Parathyroid adenoma (tissue), 2 donors: Measurements from ENCODE around the gene ZDHHC8.

Source experiments
- H2AFZ ChIP-seq: fragments of 300-600 bp; sonication (generic); one replicate; pipeline ENCODE4 v1.7.0; 2017; ENCODE audit warnings: antibody characterized with exemption, mild to moderate bottlenecking
- H3K27ac ChIP-seq: fragments of 300-600 bp; sonication (generic); one replicate; pipeline ENCODE4 v1.7.0; 2017
- H3K27me3 ChIP-seq: fragments of 300-600 bp; sonication (generic); one replicate; pipeline ENCODE4 v1.7.0; 2017; ENCODE audit warnings: low read length; ENCODE audit not compliant: control insufficient read depth, insufficient read depth
- H3K36me3 ChIP-seq: fragments of 300-600 bp; sonication (generic); one replicate; pipeline ENCODE4 v1.7.0; 2017; ENCODE audit warnings: low read length; ENCODE audit not compliant: control insufficient read depth, insufficient read depth
- H3K4me1 ChIP-seq: fragments of 300-600 bp; sonication (generic); one replicate; pipeline ENCODE4 v1.7.0; 2017; ENCODE audit warnings: control low read depth
- H3K4me2 ChIP-seq: fragments of 300-600 bp; sonication (generic); one replicate; pipeline ENCODE4 v1.7.0; 2017; ENCODE audit warnings: low read length
- H3K4me3 ChIP-seq: fragments of 300-600 bp; sonication (generic); one replicate; pipeline ENCODE4 v1.7.0; 2017; ENCODE audit warnings: low read depth, low read length
- H3K79me2 ChIP-seq: fragments of 300-600 bp; sonication (generic); one replicate; pipeline ENCODE4 v1.7.0; 2017; ENCODE audit warnings: control low read depth
- H3K9ac ChIP-seq: fragments of 300-600 bp; sonication (generic); one replicate; pipeline ENCODE4 v1.7.0; 2017; ENCODE audit warnings: mild to moderate bottlenecking
- H3K9me3 ChIP-seq: fragments of 300-600 bp; sonication (generic); one replicate; pipeline ENCODE4 v1.7.0; 2017; ENCODE audit warnings: low read length; ENCODE audit not compliant: control insufficient read depth
- CTCF ChIP-seq: fragments of 300-600 bp; sonication (generic); IDR thresholded peaks from one replicate; pipeline ENCODE4 v1.7.0; 2017; ENCODE audit warnings: antibody characterized with exemption, mild to moderate bottlenecking
- donor health status: primary hyperparathyroidism.

Gene ZDHHC8

GRCh38 chr22:20110359-20110985, 21.1 kb upstream of the ZDHHC8 start:
- no peaks in the 10 kb centered on the region for H3K4me1 ChIP-seq
- H3K36me3 ChIP-seq = no peaks in the 10 kb centered on the region
- no peaks in the 10 kb centered on the region for H3K79me2 ChIP-seq
- H3K4me3 ChIP-seq = no peak overlapping the region
- H3K27me3 ChIP-seq = no peaks in the 10 kb centered on the region
- no peak overlapping the region for H2AFZ ChIP-seq
- H3K9ac ChIP-seq = no peak overlapping the region
- TF ChIP-seq CTCF = no peak
- no peak overlapping the region for H3K4me2 ChIP-seq
- H3K9me3 ChIP-seq = no peaks in the 10 kb centered on the region
- H3K27ac ChIP-seq = no peak overlapping the region

DNA sequence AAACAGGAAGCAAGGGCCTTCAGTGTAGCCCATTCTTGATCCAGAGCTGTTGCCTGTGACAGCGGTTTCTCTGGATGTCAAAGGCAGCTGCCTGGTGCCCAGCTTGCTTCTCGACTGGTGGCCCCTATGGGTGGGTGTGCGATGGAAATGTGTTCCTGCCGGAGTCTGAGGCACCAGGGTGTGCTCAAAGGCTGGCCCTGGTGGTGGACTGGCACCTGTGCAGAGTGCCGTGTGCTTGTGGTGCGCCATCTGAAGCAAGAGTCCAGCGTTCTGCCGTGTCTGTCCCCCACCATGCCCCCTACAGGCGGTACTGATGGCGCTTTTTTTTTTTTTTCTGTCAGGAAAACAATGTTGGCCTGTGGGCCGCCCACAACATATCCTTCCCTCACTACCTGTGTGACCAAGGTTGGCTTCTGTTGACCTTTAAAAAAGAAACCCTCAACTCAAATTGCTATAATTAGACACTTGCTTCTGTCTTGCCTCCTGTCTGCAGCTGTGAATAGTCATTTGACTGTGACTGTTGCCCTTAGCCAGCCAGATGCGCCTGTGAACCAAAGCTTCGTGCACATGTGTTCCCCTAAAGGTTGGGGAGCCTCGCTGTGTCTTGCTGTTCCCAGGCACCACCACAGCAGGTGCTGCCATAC, 20.4 kb upstream of the ZDHHC8 start:
- H3K9ac ChIP-seq = no peak overlapping the region
- no peaks in the 10 kb centered on the region for H3K9me3 ChIP-seq
- no peak overlapping the region for H3K4me3 ChIP-seq
- no peaks in the 10 kb centered on the region for H3K79me2 ChIP-seq
- TF ChIP-seq CTCF = no peak
- no peak overlapping the region for H3K27ac ChIP-seq
- no peaks in the 10 kb centered on the region for H3K36me3 ChIP-seq
- H3K4me1 ChIP-seq = no peaks in the 10 kb centered on the region
- H3K27me3 ChIP-seq = no peaks in the 10 kb centered on the region
- H3K4me2 ChIP-seq = no peak overlapping the region
- no peak overlapping the region for H2AFZ ChIP-seq

DNA sequence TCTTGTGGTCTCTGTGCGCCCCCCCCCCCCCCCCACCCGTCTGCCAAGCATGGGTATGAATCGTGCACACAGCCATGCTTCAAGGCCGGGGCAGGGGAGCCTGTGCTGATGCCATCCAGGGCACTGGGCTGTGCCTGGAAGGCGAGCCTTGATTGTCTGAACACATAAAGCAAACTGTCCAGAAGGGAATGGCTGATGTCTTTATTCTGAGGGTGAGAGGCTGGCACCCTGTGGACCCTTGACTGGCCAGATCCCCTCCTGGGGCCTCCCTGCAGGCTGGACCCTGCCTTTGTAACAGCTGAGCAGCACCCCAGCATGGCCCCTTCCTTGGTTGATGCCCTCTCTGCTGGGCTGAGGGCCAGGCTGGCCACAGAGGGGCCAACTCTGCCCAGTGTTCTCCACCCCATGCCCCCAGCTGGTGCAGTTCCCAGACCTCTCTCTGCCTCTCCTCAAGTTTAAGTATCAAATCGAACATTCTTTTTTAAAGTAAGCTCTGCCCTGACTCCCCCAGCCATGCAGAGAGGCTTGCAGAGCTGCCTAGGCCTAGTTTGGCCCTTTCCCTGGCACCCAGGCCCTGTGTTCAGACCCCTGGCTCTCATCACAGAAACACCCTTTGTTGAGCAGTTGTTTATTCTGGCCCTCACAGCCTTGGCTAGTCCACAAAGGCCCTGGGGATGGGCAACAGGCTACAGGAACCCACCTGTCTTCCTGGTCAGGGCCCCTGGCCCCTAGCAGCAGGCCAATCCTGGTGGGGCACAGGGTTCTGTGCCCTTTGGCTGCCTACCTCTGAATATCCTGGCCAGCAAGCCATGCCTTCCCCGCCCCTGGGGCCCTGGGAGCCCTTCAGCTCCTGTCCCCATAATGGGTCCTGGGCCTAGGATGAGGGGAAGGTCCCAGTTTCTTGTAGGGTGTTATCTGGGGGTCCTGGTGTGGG, 19.6 kb upstream of the ZDHHC8 start:
- H3K27me3 ChIP-seq = no peaks in the 10 kb centered on the region
- H3K4me3 ChIP-seq = no peak overlapping the region
- TF ChIP-seq CTCF = no peak
- H3K9ac ChIP-seq = no peak overlapping the region
- no peaks in the 10 kb centered on the region for H3K79me2 ChIP-seq
- no peaks in the 10 kb centered on the region for H3K4me1 ChIP-seq
- H3K9me3 ChIP-seq = no peaks in the 10 kb centered on the region
- H3K4me2 ChIP-seq = no peak overlapping the region
- H3K27ac ChIP-seq = no peak overlapping the region
- no peak overlapping the region for H2AFZ ChIP-seq
- H3K36me3 ChIP-seq = no peaks in the 10 kb centered on the region

GRCh38 chr22:20112623-20113511, 18.7 kb upstream of the ZDHHC8 start:
- no peak for TF ChIP-seq CTCF
- Histone ChIP-seq H3K9ac (no peak overlapping the region), H3K27me3 (no peaks in the 10 kb centered on the region), H2AFZ (no peak overlapping the region), H3K4me2 (no peak overlapping the region), H3K79me2 (no peaks in the 10 kb centered on the region), H3K27ac (no peak overlapping the region), H3K4me3 (no peak overlapping the region), H3K4me1 (no peaks in the 10 kb centered on the region), H3K9me3 (no peaks in the 10 kb centered on the region), H3K36me3 (no peaks in the 10 kb centered on the region)
